Islet of Langerhans (tissue), 1 donor: Measurements from ENCODE around the gene TTC39B.

Experiments
- FAIRE-seq: peaks from one replicate; lab custom pipeline; 2011; peaks lifted over from hg19 to GRCh38; lab: Jason Lieb, UNC

Gene TTC39B

GRCh38 chr9:15161753-15162152 lies 145.3 kb downstream of the TTC39B start:
- no peak for FAIRE-seq

- no peak for FAIRE-seq
Measured at GRCh38 chr9:15160673-15161072, 146.3 kb downstream of the TTC39B start.

GRCh38 chr9:15158064-15158463 lies 149.0 kb downstream of the TTC39B start:
- FAIRE-seq, result no peak

- no peak for FAIRE-seq
Measured at GRCh38 chr9:15157381-15157780, 149.6 kb downstream of the TTC39B start.

GRCh38 chr9:15156241-15156640 lies 150.8 kb downstream of the TTC39B start:
- FAIRE-seq, result no peak

- peak; percentile 13 for FAIRE-seq
Measured at GRCh38 chr9:15155826-15156225, 151.2 kb downstream of the TTC39B start.

- no peak for FAIRE-seq
Measured at GRCh38 chr9:15155323-15155722, 151.7 kb downstream of the TTC39B start.

- FAIRE-seq, result no peak
Measured at GRCh38 chr9:15154677-15155076, 152.3 kb downstream of the TTC39B start.

- FAIRE-seq, result no peak
Measured at GRCh38 chr9:15153961-15154360, 153.1 kb downstream of the TTC39B start.

GRCh38 chr9:15150939-15151338 lies 156.1 kb downstream of the TTC39B start:
- FAIRE-seq, result no peak

GRCh38 chr9:15149450-15149849 lies 157.6 kb downstream of the TTC39B start:
- peak; percentile 21 for FAIRE-seq

- FAIRE-seq, result no peak
Measured at GRCh38 chr9:15146268-15146700, 160.7 kb downstream of the TTC39B start.

- FAIRE-seq, result no peak
Measured at GRCh38 chr9:15144622-15145061, 162.4 kb downstream of the TTC39B start.

GRCh38 chr9:15142878-15143534 lies 164.0 kb downstream of the TTC39B start:
- peak; percentile 81 for FAIRE-seq

- no peak for FAIRE-seq
Measured at GRCh38 chr9:15140051-15140450, 167.0 kb downstream of the TTC39B start.

GRCh38 chr9:15139469-15139868 lies 167.5 kb downstream of the TTC39B start:
- no peak for FAIRE-seq

- FAIRE-seq, result no peak
Measured at GRCh38 chr9:15138357-15138686, 168.7 kb downstream of the TTC39B start.

GRCh38 chr9:15137658-15138356 lies 169.2 kb downstream of the TTC39B start:
- no peak for FAIRE-seq

GRCh38 chr9:15137089-15137488 lies 169.9 kb downstream of the TTC39B start:
- FAIRE-seq, result no peak

- no peak for FAIRE-seq
Measured at GRCh38 chr9:15136646-15137045, 170.4 kb downstream of the TTC39B start.

GRCh38 chr9:15135164-15135792 lies 171.7 kb downstream of the TTC39B start:
- peak; percentile 86 for FAIRE-seq

- FAIRE-seq, result no peak
Measured at GRCh38 chr9:15133488-15133887, 173.5 kb downstream of the TTC39B start.

- FAIRE-seq, result no peak
Measured at GRCh38 chr9:15132091-15132490, 174.9 kb downstream of the TTC39B start.

- no peak for FAIRE-seq
Measured at GRCh38 chr9:15131094-15131493, 175.9 kb downstream of the TTC39B start.
